ENCODE measurements around the gene ARHGEF11.

The ARHGEF11 gene

DNA sequence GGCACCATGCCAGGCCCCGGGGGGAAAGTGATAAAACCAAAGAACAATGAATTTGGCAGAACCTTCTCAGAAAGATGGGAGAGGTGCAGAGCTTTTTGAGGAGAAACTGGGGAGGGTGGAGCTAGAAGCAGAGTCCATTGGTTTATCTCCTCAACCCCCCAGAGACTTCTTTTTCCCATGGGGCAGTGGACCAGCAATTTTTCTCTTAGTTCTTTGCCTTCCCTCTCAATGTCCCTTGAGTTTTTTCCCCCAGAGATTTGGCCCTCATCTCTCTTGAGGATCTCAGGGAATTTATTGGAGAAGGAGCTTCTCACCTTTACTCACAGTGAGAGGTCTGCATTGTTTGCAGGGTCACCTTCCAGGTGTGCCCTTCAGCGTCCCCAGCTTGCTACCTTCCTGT lies 5.3 kb upstream of the ARHGEF11 start:
- no peak for DNase-seq

DNA sequence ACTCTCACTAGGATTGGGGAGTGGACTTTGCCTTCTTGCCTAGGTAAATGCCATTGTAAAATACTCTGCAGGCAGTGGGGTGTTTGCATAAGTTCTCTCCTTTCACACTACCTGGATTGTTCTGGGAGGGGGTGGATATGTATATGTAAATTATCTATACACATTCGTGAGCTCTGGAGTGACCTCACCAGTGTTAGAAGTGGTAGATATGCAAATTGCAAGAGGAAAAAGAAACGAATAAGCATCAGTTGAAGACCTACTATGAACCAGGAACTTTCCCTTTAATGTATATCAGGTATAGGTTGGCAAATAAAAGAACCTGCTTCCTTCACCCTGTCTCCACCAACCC lies 1.5 kb upstream of the ARHGEF11 start:
- no peak for DNase-seq

DNA sequence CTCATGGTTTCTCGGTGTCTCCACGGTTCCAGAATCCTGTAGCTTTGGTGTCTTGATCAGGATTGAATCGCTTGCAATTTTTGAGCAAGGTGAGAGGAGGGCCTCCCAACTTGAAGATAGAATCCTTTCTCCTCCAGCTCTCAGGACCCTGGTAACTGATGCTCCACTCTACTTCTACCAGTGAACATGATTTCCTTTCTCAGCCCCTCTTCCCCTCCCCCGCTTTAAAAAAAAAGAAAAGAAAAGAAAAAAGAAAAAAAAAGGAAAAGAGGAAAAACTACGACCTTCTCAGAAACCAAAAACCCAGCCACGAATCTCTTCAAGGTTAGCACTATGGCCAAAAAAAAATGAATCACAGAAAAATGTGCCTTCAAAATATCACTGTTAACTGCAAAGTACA lies 1.2 kb downstream of the ARHGEF11 start:
- DNase-seq, result no peak

DNA sequence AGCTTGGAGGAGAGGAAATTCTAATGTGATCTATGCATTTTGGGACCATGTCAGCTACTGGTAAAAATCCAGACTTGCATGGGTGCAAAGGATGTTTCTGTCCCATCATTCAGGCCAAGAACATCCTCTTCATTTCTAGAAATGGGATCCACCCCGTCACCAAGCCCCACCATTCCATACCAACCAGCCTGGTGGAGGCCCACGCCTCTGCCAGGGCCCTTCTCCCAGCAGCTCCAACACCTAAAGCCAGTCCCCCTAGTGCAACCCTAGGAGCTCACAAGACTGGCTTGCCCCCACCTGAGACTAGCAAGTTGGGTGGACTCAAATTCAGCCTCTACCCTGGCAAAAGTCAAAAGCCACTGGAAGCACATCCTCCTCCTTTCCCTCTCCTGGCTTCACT lies 1.9 kb downstream of the ARHGEF11 start:
- DNase-seq, result no peak

DNA sequence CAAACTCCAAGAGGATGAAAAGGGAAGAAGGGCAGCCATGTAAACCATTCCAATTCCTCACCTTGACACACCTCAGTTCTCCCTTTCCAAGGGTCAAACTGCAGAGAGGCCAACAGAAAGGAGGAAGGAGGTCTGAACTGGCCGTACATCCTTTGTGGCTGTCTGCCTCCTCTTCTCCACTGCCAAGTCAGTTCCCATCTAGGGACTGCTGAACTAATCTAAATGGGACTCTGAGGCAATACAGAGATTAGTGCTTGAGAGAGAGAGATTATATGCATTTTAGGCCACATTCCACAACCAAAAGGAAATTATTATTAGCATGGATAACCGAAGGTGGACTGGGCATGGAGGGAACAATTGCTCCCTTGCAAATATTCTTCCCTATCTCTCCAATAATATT lies 2.7 kb downstream of the ARHGEF11 start:
- DNase-seq, result no peak

DNA sequence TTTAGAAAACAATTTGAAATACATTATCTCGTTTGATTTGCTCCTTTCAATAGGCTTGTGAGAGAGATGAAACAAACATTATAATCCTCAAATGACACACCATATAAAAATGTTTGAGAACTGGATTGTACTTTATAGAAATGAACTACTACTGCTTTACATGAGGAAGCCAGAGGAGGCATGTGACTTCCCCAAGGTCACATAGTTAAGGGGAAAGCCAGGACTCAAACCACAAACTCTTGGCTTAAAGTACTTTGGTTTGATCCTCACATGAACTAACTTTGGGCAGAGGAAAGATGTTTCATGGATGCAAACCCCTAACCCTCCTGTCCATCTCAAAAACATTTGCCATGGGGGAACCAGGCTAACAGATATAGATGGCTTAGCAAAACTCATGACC lies 4.7 kb downstream of the ARHGEF11 start:
- peak; percentile 45 for DNase-seq

DNA sequence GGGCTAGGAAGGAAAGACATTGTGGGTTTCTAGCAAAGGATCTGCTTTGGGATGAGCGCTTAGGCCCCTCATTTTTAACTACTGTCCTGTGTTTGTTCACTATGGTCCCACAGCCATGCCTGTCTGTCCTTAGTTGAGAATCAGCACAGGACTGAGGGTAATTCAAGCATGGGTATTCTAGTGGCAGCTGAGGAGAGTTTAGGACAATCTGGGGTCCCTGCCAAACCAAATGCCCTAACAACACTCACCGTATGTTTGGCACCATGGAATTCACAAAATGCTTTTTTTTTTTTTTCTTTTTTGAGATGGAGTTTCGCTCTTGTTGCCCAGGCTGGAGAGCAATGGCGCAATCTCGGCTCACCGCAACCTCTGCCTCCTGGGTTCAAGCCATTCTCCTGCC lies 10.4 kb downstream of the ARHGEF11 start:
- DNase-seq, result no peak

DNA sequence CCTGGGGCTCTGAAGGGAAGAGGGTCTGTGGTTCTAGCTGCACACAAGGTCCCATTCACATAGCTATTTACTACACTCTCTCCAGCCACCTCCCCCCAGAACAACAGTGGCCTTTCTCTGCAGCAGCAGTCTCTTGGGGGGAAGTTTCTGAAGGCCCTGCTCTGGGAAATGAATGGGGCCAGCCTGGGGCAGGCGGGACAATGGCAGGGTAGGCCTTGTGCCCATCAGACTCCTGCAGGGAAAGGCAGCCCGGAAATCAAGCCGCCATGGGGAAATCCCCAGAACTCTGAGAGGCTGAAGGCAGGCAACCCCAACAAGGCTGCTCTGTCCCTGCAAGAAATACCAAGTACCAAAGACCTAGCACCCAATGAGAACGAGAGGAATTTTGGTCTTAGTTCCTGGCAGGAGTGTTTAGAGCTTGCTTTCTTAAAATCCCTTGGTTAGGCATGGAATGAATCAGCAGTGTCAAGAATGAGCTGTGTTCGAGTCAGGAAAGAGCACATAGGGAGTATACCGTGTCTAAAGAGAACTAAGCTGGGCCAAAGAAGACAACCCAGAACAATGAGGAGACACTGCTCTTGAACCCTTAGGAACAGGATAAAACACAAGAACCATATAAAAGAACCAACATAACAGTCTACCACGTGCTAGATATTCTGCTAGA lies 11.3 kb downstream of the ARHGEF11 start:
- DNase-seq, result no peak

DNA sequence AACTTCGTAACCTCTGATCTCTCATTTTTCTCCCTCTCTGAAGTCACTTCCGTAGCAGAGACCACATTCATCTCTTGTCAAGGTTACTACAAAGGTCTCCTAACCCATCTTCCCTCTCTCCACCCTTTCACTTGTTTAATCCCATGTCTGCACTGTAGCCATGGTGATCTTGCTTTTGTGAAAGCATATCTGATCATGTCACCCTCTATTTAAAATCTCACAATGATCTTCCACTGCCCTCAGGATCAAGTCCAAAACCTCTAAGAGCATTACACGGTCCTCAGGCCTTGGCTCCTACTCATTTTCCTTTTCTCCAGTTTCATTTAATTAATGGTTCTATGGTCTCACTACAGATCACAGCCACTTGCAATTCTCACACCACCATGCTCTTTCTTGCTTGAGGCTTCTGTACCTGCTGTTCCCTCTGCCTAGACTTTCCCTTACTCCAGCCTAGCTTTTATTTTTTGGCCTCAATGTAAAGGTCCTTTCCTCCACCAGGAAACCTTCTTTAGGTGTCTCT lies 12.1 kb downstream of the ARHGEF11 start:
- no peak for DNase-seq

DNA sequence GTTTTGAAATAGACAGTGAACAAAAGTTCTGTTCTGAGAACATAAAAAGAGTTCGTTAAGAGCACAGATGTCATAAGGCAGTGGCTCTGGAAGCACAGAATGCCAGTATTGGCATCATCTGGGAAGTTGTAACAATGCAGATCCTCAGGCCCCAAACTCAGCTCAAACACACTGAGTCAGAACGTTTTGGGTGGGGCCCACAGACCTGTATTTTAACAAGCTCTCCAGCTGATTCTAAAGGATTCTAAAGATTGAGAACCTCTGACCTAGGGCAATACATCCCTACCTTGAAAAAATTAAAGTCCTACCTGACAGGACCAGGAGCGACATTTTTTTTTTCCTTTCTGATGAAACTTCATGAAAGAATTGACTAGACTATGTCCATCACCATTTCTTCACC lies 13.2 kb downstream of the ARHGEF11 start:
- DNase-seq, result no peak

DNA sequence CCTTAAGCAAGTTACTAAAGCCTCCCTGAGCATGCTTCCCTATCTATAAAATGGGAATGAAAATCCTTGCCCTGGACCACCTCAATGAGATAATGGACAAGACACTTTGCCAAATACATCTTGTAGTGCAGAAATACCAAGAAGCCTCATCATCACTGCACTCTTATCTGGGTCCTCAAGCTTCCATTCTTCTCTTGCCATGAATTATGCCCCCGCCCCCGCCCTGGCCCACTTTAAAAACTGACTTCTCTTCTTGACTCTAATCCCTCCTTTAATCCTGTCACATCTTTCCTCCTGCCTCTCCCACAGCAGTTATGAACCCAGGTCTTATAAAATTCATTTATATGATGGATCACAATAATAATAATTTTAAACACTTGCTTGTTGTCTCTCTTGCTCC lies 14.8 kb downstream of the ARHGEF11 start:
- DNase-seq, result no peak

DNA sequence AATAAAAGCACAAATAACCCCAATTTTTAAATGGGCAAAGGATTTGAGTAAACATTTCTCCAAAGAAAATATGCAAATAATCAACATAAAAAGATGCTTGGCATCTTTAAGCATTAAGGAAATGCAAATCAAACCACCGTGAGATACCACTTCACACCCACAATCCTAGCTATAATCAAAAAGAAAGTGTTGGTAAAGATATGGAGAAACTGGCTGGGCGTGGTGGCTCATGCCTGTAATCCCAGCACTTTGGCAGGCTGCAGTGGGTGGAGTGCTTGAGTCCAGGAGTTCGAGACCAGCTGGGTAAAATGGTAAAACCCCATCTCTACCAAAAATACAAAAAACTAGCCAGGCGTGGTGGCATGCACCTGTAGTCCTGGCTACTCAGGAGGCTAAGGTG lies 16.9 kb downstream of the ARHGEF11 start:
- DNase-seq, result no peak

DNA sequence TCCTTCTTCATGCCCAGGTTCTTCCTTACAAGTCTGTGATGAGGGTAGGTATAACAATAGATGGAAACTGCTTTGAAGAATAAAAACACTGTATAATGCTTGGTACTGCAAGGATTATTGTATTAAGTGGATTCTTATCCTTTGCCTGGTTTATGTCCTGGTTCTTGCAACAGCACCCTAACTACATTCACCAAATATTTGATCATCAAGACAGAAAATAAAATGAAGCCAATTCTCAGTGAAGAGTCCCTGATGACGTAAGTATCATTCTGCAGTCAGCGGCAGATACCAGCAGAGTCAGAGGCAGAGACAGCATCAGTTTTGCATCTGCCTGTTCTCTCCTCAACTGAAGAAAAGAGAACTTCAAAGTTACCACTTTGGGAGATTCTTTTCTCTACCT lies 19.7 kb downstream of the ARHGEF11 start:
- peak; percentile 56 for DNase-seq

DNA sequence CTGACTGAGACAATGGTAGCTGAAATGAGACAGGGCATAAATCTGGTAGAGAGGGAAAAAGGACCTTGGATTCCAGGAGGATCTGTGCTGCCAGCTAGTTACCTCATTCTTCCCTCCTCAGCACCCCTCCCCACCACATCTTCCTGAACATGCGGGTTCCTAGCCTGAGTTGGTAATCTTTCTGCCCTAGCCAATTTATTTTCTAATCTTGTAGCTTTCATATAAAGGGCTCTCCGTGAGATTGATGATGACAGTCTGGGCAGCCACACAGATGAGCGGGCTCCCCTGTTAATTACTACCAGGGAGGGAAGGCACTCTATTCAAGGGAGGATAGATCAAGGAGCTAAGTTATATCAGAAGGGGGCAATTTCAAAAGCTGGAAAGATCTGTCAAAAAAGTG lies 20.2 kb downstream of the ARHGEF11 start:
- DNase-seq, result no peak

DNA sequence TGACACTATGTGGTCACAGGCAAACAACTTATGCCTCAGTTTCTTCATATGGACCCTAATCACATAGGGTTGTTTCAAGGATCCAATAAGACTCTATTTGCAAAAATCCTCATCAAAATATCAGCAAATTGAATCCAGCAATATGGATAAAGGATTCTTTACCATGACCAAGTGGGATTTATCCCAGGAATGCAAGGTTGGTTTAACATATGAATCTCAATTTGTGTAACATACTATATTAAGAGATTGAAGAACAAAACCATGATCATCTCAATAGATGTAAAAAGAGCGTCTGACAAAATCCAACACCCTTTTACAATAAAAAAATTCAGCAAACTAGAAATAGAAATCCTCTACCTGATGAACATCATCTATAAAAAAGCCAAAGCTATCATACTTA lies 23.9 kb downstream of the ARHGEF11 start:
- DNase-seq, result no peak

DNA sequence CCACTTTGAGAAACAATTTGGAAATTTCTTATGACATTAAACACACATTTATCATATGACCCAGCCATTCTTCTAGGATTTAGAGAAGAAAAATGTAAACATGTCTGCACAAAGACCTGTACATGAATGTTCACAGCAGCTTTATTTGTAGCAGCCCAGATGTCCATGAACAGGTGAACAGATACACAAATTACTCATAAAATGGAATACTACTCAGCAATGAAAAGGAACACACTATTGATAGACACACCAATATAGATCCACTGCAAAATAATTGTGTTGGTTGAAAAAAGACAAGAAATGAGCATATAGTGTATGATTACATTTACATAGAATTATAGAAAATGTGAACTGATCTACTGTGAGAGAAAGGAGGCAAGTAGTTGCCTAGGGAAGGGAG lies 26.1 kb downstream of the ARHGEF11 start:
- DNase-seq, result no peak

DNA sequence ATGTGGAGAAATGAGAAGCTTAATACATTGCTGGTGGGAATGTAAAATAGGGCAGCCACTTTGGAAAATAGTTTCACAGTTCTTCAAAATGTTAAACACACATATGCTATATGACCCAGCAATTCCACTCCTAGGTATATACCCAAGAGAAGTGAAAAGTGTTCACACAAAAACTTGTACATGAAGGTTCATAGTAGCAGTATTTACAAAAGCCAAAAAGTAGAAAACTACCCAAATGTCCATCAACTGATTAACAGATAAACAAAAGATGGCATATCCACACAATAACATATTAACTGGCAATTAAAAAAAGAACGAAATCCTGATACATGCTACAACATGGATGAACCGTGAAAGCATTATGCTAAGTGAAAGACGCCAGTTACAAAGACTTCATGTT lies 33.7 kb downstream of the ARHGEF11 start:
- no peak for DNase-seq

DNA sequence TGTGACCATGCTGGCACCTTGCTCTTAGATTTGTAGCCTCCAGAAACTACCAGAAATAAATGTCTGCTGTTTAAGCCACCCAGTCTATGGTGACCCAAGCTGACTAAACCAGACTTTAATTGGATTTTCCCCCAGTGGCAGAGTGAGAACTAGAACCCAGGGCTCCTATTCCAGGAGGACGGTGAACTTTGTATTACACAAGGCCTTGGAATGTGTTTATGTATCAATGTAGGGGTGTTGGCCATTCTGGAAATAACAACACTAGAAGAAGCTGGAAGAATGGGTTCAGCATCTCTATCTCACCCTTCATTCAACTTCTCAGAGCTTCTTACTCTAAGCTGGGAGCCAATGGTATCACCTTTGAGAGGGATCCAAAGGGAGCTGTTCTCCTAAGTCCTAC lies 37.0 kb downstream of the ARHGEF11 start:
- DNase-seq, result no peak

DNA sequence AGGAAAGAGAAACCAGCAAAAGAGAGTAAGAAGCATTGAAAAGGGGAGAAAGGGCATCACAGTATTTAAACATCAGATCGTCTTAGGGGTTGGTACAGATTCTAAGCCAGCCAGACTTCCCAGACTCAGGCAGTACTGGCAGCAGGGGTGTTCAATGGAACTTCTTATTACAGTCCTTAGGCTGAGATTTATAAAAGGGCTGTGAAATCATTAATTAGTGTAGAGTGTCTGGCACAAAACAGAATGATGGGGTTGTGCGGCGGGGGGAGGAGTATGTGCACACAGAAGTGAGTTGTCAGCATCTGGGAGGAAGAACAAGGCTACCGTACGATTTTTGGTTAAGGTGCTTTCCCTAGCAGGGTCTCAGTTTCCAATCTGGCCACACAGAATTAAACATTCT lies 38.2 kb downstream of the ARHGEF11 start:
- DNase-seq, result no peak

DNA sequence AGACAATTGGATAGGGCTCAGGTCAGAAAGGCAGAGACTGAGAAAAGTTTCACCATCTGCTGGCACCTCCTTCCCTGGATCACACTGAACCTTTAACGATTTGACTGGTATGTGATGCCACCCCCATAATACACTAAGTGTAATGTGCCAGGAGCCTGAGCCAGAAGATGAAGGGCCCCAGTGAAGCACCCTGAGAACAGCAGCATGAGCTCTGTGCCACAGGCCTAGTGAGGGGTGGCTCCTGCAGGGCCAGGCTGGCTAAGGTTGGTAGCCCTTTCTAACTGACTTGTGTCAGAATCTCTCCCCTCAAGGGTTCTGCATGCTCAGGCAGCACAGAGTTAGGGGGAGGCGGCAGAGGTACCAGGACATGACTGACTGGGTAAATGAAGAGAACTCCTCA lies 38.9 kb downstream of the ARHGEF11 start:
- no peak for DNase-seq

DNA sequence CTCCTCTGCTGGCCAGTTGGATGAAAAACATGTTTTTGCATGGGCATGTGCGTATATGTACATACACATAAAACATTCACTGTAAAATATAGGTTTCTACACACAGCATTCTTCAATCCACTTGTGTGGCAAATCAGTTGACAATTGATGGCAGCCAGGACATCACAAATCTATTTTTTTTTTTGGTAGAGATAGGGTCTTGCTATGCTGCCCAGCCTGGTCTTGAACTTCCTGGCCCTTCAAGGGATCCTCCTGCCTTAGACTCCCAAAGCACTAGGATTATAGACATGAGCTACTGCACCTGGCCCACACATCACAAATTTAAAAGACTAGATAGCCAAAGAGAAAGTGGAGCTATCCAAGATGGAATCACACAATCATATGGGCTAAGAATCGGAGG lies 39.6 kb downstream of the ARHGEF11 start:
- no peak for DNase-seq

DNA sequence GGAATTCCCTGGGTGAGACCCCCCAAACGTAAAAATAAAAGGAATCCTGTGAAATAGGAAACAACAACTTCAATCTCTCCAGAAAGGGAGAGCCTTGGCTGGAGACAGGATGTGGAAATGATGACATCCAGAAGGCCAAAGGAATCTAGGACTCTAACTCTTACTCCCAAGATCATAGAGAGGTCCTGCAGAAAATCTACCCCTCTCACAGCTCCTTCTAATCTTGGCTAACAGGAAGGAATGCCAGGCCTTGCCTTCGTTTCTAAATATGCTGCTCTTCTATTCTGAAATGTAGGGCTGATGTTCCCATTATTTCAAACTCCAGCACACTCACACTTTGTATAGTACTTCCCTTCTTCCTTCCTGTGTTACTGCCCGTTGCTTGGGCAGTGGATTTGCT lies 40.7 kb downstream of the ARHGEF11 start:
- no peak for DNase-seq

DNA sequence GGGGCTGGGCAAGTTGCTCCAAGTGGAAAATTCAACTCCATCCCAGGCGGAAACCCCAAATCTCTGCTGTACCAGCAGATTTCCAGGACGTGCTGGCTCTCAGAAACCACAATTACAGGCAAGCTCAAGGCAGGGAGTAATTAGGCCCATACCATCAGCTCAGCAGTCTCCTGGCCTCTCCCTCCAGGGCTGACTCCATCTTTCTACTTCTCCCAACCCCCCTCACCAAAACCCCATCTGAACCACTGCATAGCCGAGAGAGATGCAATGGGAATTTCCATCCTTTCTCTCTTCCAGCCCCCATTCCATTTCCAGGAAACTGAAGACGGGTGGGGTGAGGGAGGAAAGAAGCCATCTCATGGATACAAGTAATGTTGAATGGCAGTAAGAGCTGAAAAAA lies 41.2 kb downstream of the ARHGEF11 start:
- peak; percentile 82 for DNase-seq

DNA sequence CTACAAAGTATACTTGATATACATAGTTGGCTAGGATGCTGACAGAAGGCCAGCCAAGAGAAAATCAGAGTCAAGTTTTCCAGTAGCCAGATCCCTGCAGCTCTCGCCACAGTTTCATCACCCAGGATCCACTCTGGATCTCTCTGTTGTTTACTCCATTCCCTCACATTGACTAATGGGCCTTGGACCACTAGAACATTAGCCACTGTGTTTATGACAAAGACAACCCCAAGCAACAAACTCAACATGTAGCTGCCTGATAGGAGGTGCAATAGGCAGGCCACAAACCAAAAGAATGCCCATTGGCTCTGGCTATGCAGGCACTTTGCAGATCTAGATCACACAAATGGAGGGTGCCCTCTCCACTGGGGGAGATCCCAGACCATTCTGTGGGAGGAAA lies 44.2 kb downstream of the ARHGEF11 start:
- DNase-seq, result no peak

DNA sequence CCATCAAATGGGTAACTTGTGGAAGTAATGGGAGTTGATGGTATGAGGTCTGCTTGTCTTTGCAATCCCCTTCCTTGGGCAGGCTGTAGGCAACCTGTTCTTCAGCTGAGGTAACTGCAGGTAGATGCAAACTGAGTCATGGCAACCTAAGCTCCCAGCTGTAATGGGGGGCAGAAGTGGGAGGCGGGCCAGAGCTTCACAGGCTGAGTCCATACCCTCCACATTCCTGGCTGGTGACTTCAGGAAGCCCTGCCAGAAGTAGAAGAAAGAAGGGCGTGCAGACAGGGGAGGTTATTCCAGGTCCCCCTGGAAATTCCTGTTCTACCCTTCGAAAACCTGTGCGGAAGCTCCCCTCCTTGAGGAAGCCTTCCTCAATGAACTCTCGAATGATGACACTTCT lies 44.9 kb downstream of the ARHGEF11 start:
- peak; percentile 39 for DNase-seq
